Peyer's patch (tissue), 4 donors: ENCODE results near the gene BARHL2.

Experiments
- CTCF ChIP-seq, 6 experiments: fragments of 450-650 bp in 4 of 6; fragments of 200-600 bp in 2 of 6; sonication (generic) in 1 of 6; IDR thresholded peaks; one replicate each; pipeline ENCODE4 v1.5.1; 2017 to 2019; ENCODE audit warnings: antibody characterized with exemption in 6 of 6, mild to moderate bottlenecking in 3 of 6, moderate library complexity in 1 of 6
- POLR2A ChIP-seq, 2 donors: fragments of 450-650 bp; IDR thresholded peaks; one replicate each; pipeline ENCODE4 v1.5.1; 2017; ENCODE audit warnings: antibody characterized with exemption in 2 of 2, mild to moderate bottlenecking in 2 of 2, moderate library complexity in 2 of 2

DNA sequence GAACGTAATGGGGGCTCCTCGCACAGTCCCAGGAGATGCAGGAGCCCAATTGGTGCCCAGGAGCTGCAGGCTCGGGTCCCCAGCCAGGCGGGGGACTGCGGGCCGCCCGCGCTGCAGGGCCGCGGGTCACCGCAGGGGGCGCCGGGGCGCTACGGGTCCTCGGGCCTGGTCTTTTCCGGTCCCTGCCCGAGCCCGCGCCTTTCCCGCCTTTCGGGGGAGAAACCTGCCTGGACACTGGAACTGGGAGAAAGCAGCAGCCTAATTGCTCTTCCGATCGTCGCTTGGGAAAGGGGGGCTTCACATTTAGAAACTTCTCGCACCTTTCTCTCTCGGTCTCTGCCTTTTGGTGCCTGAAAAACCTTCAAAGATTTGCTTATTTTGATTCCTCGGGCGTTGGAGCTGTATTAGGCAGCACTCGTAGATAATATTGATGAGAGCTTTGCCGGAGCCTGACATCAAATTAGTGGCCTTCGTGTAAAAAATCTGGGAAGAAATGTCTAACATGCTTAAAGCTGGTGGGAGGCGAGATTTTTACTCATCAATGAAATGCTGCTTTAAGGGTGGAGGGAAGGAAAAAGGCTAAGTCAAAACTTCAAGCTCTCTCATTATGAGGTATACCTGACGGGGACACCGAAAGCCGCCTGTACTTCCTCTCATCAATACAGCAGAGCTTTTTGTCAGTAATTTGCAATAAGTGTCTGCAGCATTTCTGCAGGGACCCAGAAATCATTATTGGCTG, 12.6 kb upstream of the BARHL2 start:
- peak in 4 of 6 experiments; percentile 4 to 36 (median 24) for TF ChIP-seq CTCF (IDR thresholded peaks at IDR 0.05)
- no peak for TF ChIP-seq POLR2A (IDR thresholded peaks at IDR 0.05)
